ENCODE measurements around the gene CWC22. TPM values are rescaled to one million over a fixed set of nuclear protein-coding genes. Genes with fewer than 3 reads are reported as not detected.

Gene CWC22
- total and polyA plus RNA-seq, 2 experiments from 2014 or later, result 17.3 to 21.0 TPM

DNA sequence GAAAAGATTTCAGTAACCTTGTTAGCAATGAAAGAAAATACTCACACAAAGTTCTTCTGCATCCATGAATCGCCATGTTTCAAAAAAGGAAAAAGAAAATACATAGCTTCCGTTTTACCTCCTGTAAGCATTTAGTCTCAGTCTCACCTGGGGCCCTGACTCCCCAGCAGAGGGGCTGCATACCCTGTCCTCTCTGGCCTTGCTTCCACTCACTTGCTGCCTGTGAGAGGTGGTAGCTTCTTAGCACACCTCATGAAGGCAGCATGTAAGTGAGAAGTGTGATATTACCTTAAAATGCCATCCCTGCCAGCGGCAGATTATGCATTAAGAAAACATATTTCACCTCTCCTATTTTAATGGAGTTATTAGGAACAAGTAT, 96.4 kb downstream of the CWC22 start:
- Histone ChIP-seq H3K36me3 (ENCODE audit: low read depth) (no peaks in the 10 kb centered on the region), H3K27me3 (replicated peaks; ENCODE audit: insufficient read depth) (no peaks in the 10 kb centered on the region; the same call in 1 of the 2 replicates), H3K4me3 (no peak overlapping the region), H3K4me1 (ENCODE audit: insufficient read depth) (no peaks in the 10 kb centered on the region), H4K20me1 (ENCODE audit: insufficient read depth) (no peaks in the 10 kb centered on the region), H3K9me3 (ENCODE audit: low read depth) (no peaks in the 10 kb centered on the region), H3K9me2 (ENCODE audit: insufficient read depth) (no peaks in the 10 kb centered on the region), H3F3A (ENCODE audit: insufficient read depth) (no peaks in the 10 kb centered on the region), H3K4me2 (ENCODE audit: unreplicated experiment) (no peak overlapping the region), H2AFZ (no peak overlapping the region), H3K27ac (no peak overlapping the region), H3K9ac (no peak overlapping the region), H3K79me2 (ENCODE audit: insufficient read depth) (no peaks in the 10 kb centered on the region)
- DNase-seq, result no peak
- no peak for TF ChIP-seq EZH2 (IDR thresholded peaks at IDR 0.05; ENCODE audit: insufficient read depth, poor library complexity, severe bottlenecking)
- TF ChIP-seq EZH2phosphoT487 (IDR thresholded peaks at IDR 0.05; ENCODE audit: insufficient read depth, low read depth), result no peak
- WGBS, 2 experiments (ENCODE audit: low coverage in 1 of 2, low lambda C conversion rate in 2 of 2, missing lambda C conversion rate in 2 of 2), result 54 to 64% methylated on average over 3 of the region's 3 CpGs
- in situ Hi-C loops (cut with MboI), result no loop called here

DNA sequence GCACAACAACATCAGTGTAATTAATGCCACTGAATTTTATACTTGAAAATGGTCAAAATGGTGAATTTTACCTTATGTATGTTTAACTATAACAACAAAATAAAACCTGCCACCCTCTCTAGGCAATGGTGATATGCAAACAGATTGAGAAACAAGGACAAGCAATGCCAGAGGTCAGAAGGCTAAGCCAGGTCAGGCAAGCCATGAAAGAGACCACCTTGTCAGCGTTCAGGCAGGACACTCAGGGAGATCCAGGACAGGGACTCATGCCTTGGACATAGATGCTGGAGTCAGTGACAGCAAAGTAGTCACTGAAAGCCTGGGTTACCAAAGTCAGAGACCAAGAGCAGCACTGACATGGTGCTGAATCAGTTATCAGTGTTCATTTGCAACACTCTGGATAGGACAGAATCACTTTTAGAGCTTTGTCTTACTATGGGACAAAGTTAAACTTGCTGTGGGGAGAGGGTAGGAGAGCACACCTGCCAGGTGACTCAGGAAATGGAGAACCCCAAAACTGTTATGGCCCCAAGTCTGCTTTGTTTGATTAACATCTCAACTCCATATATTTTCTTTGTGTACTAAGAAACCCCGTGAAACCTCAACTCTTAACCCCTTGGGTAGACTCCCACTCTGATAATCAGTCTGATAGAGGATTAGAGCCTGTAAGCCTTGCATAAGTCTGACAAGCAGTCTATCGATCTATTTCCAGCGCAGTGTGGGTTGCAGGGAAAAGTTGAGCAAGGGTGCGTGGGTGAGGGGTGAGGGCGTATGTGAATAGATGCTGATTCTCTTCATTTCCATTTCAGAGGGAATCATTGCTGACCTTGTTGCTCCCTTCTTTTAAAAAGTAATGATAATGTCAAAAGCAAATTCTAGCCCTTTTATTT, 97.0 kb downstream of the CWC22 start:
- Histone ChIP-seq H3K9ac (no peak overlapping the region), H3K27me3 (replicated peaks; ENCODE audit: insufficient read depth) (no peaks in the 10 kb centered on the region; the same call in 1 of the 2 replicates), H3K4me2 (ENCODE audit: unreplicated experiment) (no peak overlapping the region), H4K20me1 (ENCODE audit: insufficient read depth) (no peaks in the 10 kb centered on the region), H3K4me1 (ENCODE audit: insufficient read depth) (no peaks in the 10 kb centered on the region), H3K36me3 (ENCODE audit: low read depth) (no peaks in the 10 kb centered on the region), H3K27ac (no peak overlapping the region), H3K9me3 (ENCODE audit: low read depth) (no peaks in the 10 kb centered on the region), H3F3A (ENCODE audit: insufficient read depth) (no peaks in the 10 kb centered on the region), H2AFZ (no peak overlapping the region), H3K79me2 (ENCODE audit: insufficient read depth) (no peaks in the 10 kb centered on the region), H3K9me2 (ENCODE audit: insufficient read depth) (no peaks in the 10 kb centered on the region), H3K4me3 (no peak overlapping the region)
- WGBS, 2 experiments (ENCODE audit: low coverage in 1 of 2, low lambda C conversion rate in 2 of 2, missing lambda C conversion rate in 2 of 2), result 81 to 84% methylated on average over 6 of the region's 6 CpGs
- no peak for TF ChIP-seq EZH2 (IDR thresholded peaks at IDR 0.05; ENCODE audit: insufficient read depth, poor library complexity, severe bottlenecking)
- no peak for TF ChIP-seq EZH2phosphoT487 (IDR thresholded peaks at IDR 0.05; ENCODE audit: insufficient read depth, low read depth)
- in situ Hi-C loops (cut with MboI), result no loop called here
- no peak for DNase-seq

- Histone ChIP-seq H3K4me1 (ENCODE audit: insufficient read depth) (no peaks in the 10 kb centered on the region), H3K9me2 (ENCODE audit: insufficient read depth) (no peaks in the 10 kb centered on the region)
- in situ Hi-C loops (cut with MboI), result no loop called here
Measured at GRCh38 chr2:179900655-179901054, 106.4 kb downstream of the CWC22 start.

GRCh38 chr2:179899666-179900065, 107.4 kb downstream of the CWC22 start:
- Histone ChIP-seq H3K4me3 (no peak overlapping the region), H3K9me2 (ENCODE audit: insufficient read depth) (no peaks in the 10 kb centered on the region), H3K9ac (no peak overlapping the region), H3F3A (ENCODE audit: insufficient read depth) (no peaks in the 10 kb centered on the region), H3K36me3 (ENCODE audit: low read depth) (no peaks in the 10 kb centered on the region), H3K9me3 (ENCODE audit: low read depth) (no peaks in the 10 kb centered on the region), H3K27ac (no peak overlapping the region), H3K4me1 (ENCODE audit: insufficient read depth) (no peaks in the 10 kb centered on the region), H2AFZ (no peak overlapping the region), H3K27me3 (replicated peaks; ENCODE audit: insufficient read depth) (0 out of 2 replicates have a peak, but pooled peaks cover under 1% of the 10 kb centered on the region), H3K79me2 (ENCODE audit: insufficient read depth) (no peaks in the 10 kb centered on the region), H3K4me2 (ENCODE audit: unreplicated experiment) (no peak overlapping the region), H4K20me1 (ENCODE audit: insufficient read depth) (no peaks in the 10 kb centered on the region)
- no peak for DNase-seq
- in situ Hi-C loops (cut with MboI), result no loop called here
- TF ChIP-seq EZH2 (IDR thresholded peaks at IDR 0.05; ENCODE audit: insufficient read depth, poor library complexity, severe bottlenecking) (no peak), EZH2phosphoT487 (IDR thresholded peaks at IDR 0.05; ENCODE audit: insufficient read depth, low read depth) (no peak)
- WGBS, 2 experiments (ENCODE audit: low coverage in 1 of 2, low lambda C conversion rate in 2 of 2, missing lambda C conversion rate in 2 of 2), result 93 to 95% methylated on average over 1 of the region's 1 CpG

More at GRCh38 chr2:179900655-179901054, 106.4 kb downstream of the CWC22 start:
- TF ChIP-seq EZH2 (IDR thresholded peaks at IDR 0.05; ENCODE audit: insufficient read depth, poor library complexity, severe bottlenecking) (no peak), EZH2phosphoT487 (IDR thresholded peaks at IDR 0.05; ENCODE audit: insufficient read depth, low read depth) (no peak)
- Histone ChIP-seq H3K9me3 (ENCODE audit: low read depth) (no peaks in the 10 kb centered on the region), H2AFZ (no peak overlapping the region), H3K27me3 (replicated peaks; ENCODE audit: insufficient read depth) (no peaks in the 10 kb centered on the region), H3K27ac (no peak overlapping the region), H3F3A (ENCODE audit: insufficient read depth) (no peaks in the 10 kb centered on the region), H3K36me3 (ENCODE audit: low read depth) (no peaks in the 10 kb centered on the region), H3K4me3 (no peak overlapping the region), H3K4me2 (ENCODE audit: unreplicated experiment) (no peak overlapping the region), H3K79me2 (ENCODE audit: insufficient read depth) (no peaks in the 10 kb centered on the region), H4K20me1 (ENCODE audit: insufficient read depth) (no peaks in the 10 kb centered on the region), H3K9ac (no peak overlapping the region)
- no peak for DNase-seq
- WGBS, 2 experiments (ENCODE audit: low coverage in 1 of 2, low lambda C conversion rate in 2 of 2, missing lambda C conversion rate in 2 of 2), result 52 to 53% methylated on average over 5 of the region's 5 CpGs

All from GM23248 (cell line).